CD4-positive, alpha-beta T cell treated with Interleukin-4 for 4 hours (primary cell): ENCODE results near the gene GALT.

Source experiments
- DNase-seq: peaks from one replicate; pipeline ENCODE4 v3.0.0-alpha.2; 2020

The GALT gene

DNA sequence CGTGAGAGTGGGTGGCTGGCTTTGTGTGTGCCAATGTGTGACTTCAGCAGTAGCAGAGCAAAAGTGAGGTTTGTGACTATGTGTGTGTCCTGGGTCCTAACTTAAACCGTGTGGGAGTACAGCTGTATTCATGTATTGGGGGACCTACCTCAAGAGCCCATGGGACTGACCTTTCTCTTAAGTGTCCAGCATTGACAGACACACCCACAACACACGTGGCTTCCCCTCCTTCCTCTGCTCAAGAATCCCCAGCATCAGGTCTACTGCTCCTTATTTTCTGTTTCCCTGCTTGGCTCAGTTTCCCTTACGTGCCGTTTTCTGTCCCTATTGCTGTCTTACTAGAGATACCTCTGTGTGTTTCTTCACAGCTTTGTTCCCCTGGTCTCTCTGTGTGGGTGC lies 6.1 kb downstream of the GALT start:
- no peak for DNase-seq

DNA sequence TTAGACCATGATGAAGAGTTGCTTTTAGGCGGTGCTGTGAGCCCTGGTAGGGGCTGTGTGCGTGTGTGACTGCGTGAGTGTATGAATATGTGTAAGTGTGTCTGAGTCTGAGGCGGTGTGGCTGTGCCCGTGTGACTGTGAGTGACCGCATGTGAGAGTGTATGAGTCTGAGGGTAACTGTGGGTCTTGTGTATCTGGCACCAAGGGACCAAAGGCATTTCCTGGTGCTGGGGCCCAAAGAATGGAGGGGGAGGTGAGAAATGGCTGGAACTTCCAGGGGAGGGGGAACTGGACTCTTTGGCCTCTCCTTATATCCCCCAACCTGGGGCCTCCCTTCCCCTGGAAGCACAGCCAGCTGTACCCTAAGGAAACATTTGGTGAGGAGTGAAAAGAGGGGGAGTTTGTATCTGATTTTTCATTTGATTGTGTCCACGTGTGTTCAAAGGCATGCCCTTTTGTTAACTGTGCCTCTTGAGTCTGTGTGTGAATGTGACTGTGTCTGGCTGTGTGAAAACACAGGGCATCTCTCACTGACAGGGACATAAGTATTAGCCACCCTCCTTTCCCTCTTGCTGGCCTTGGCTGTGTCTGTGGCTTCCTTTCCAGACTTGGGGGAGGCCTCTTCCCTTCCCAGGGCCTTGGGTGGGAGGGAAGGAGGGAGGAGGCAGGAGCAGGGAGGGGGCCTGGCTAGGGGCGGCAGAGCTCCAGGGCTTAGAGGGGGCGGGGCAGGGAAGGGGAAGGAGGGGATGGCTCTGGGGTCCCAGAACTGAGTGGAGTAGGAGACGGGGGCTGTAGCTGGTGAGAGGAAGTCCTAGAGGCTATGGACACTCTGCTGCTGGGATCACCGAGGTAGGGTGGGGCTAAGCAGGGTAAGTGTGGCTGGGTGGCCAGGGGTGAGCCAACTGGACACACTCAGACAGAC lies 6.9 kb downstream of the GALT start:
- no peak for DNase-seq

DNA sequence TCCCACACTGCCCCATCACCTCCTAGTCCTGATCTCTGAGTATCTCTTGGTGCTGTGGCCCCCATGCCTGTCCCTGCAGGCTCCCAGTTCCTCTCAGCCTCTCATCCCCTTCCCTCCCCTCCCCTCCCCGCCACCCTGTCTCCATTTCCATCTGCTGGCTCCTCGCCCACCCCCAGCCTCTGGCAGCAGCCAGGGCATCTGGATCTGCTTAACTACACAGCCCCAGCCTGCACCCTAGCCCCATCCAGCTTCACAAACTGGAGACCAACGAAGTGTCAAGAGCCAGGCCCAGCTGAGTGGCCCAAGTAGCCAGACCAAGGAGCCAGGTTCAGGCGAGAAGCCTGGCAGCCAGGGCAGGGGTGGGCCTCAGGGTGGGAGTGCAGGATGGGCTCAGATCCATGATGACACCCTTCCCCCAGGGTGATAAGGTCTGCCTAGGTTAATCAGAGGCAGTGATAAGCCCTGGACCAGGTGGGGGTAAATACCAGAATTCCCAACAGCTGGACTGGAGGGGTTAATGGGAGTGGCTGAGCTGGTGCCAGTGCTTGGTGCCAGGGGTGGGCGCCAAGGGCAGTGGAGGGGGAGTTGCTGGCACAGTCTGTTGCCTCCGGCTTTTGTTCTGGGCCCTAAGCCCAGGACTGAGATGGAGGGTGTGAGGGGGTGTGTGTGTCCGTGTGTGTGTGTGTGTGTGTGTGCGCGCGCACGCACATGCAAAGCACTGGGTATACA lies 8.0 kb downstream of the GALT start:
- DNase-seq, result no peak

DNA sequence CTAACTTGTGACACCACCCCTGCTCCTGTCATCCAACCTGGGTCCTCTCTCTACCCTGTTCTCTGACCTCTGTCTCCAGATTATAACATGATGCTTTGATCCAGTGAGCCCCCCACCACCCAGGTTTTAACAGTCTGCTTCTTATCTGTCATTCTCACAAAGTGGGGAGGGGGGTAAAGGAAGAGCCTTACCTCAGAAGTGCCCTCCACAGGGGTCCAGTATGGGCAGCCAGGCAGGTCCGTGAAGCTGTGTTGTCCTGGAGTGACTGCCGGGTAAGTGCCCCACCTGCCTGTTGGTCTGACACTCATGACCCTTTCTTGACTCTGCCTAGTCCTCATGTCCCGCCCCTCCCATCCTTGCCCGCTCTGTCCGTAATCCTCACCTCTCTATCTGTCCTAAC lies 8.9 kb downstream of the GALT start:
- no peak for DNase-seq

DNA sequence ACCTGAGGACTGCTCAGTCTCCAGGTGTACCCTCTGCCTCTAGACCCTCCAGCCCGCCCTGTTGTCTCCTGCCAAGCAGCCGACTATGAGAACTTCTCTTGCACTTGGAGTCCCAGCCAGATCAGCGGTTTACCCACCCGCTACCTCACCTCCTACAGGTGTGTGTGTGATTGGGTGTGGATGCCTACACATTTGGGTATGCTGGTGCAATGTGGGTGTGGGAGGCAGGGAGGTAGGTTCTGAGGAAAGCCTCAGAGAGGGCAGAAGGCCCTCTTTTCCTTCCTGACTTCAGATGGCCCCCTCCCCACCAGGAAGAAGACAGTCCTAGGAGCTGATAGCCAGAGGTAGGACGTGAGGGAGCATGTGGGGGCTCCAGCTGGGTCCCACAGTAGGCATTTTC lies 10.5 kb downstream of the GALT start:
- DNase-seq, result no peak

DNA sequence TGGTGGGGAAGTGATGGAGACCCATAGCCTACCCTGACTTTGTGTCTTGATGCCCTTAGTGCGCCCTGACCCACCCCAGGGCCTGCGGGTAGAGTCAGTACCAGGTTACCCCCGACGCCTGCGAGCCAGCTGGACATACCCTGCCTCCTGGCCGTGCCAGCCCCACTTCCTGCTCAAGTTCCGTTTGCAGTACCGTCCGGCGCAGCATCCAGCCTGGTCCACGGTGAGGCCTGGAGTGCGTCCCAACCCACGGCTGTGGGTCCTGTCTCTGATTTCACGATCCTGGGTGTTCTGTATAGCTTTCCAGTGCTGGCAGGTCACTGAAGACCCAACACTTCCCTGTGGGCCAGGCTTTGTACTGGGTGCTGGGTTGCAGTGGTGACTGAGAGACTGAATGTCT lies 12.0 kb downstream of the GALT start:
- DNase-seq, result no peak

DNA sequence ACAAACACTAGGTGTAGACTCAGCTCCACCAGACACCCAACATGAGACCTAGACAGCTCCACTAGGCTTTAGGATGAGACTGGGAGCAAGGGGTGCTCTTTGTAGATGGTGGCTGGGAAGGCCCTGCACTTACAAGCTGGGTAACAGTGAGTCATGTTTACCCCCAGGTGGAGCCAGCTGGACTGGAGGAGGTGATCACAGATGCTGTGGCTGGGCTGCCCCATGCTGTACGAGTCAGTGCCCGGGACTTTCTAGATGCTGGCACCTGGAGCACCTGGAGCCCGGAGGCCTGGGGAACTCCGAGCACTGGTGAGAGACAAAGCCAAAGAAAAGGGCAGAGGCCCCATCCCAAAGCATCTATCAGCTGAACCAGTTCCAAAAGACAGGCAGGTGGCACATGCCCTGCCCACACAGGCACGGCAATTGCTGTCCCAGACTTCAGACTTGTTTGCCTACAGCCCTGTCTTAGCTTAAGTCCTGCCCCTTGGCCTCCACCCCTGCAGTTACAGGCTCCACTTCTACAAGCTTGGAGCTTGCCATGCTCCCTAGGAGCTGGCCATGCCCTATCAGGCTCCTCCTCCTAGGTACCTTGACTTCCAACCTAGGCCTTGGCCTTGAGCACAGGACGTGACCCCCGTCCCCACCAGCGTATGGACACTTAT lies 13.2 kb downstream of the GALT start:
- DNase-seq, result peak; percentile 24

DNA sequence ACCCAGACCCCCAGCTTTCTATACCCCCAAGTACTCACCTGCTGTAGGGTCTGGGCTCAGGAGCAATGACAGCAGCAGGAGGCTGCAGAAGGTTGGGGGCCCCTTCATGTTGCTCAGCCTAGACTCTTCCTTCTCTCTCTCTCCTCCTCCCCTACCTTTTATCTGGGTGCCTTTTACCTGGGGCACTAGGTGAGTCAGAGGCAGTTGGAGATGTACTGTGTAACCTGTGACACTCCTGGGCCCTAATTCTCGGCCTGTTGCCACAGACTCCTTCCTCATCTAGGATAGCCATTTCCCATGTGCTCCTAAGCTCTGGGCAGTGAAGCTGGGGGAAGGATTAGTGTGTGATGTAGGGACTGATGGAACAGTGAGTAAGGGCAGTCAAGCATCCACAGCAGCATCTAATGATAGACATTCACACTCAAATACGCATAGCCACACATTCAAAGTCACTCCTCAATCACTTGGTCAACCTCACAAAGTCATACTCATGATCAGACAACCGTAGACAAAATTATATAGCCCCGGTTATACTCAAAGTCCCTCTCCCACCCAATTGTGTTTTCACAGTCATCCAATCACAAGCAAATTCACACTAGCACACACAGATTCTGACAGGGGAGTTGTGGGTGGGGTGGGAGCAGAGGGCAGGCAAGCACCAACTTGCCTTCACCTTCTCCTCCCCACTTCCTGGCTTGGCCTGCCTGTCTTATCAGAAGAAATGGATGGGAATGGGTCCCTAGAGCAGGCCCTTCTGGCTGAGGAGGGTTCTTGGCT lies 16.2 kb downstream of the GALT start, which contains the start of gene CCL27:
Gene CCL27, minus strand, starts transcription at position 132 of the 777 bp plus-strand sequence. Its CDS starts 24 bp downstream, at position 108.
- DNase-seq, result peak; percentile 74

DNA sequence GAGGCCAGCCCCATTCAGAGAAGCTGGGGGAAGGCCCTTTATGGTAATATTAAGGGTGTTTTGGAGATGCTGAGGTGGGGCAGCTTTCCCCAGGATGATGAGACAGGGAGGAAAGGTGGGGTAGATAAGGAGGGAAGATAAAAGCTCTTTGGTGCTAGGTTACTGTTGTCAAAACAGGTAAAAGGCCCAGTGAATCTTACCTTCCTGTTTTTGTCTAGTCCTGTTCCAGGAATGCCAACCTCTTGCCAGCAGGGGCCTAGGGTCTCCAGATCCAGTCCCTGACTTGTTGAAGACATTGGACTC lies 16.8 kb downstream of the GALT start:
- peak; percentile 92 for DNase-seq

DNA sequence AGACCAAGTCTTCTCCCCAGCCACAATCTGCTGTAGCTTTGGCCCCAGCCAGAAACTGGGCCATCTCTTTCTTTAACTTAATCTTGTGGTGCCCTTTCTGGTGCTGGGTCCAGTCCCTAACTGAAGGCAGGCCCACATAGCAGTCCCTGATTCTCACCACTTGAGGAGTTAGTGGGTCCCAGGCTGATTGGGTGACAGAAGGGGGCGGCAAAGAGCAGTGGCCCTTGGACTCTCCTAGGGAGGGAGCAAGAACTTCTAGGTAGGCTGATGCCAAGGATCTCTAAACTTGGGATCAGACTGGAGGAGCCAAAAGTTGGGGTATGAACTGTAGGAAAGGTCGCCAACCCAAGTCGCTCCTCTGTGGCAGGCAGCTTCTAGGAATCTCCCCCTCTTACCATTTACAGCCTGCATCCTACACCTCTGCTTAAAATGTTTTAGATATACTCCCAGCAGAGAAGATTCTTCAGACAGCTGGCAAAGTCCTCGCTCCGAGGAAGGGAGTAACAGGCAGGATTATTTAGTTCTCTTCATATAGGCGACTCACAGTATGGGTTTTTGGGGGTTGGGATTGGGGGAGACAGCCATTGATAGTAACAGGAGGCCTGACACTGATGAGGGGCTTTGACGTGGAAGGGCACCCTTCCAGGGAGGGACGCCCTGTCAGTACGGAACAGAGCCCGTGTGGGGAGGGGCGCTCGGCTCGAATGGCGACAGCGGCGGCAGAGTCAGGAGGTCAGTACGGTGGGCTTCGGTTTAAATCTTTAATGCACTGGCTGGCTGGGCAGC lies 18.0 kb downstream of the GALT start:
- DNase-seq, result peak; percentile 85

DNA sequence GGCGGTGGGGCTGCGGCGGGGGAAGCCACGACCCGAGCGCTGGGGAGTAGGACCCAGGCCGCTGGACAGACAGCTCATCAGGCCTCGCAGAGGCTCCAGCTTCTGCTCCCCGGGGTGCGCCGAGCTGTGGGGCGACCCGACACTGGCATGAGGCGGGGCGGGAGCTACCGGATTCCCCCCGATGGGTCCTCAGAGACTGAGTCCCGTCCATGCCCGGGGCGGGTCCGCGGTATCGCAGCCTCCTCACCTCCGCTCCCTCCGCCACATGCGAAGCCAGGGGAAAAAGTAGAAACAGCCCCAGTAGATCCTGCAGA lies 18.5 kb downstream of the GALT start:
- no peak for DNase-seq

DNA sequence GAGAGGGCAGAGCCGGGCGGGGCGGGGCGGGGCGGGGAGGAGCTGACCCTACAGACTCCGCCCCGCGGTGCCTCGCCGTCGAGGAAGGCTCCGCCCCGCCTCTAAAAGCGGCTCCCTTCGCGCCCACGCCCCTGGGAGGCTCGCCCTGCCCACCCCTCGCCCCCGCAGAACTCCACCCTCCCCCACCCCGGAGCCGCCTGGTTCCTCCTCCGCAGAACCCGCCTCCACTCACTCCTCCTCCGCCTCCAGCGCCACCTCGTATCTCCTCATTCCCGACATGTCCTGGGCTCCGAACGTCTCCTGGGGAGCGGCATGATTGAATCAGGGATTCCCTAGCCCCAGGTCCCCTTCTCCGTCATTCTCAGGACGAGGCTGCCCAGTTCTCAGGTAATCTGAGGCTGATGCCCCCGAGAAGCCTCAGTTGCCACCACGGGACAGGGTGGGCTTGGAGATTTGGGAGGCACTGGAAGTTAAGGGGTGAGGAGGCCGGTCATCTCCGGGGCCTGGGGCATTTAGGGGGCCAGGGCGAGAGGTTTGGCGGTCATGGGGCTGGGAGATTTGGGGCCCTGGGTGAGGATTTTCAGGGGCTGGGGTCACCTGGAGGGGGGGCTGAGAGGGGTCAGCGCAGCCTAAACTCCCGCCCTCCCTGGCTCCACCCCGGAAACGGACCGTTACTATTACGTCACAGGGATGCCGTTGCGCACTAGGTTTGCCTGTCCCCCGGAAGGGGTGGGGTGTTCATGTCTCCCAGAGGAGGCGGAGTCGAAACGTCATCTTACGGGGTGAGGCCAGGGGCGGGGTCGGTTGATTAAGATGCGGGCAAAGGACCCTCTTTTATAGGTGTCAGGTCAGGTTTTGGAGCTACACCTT lies 19.1 kb downstream of the GALT start:
- peak; percentile 90 for DNase-seq

DNA sequence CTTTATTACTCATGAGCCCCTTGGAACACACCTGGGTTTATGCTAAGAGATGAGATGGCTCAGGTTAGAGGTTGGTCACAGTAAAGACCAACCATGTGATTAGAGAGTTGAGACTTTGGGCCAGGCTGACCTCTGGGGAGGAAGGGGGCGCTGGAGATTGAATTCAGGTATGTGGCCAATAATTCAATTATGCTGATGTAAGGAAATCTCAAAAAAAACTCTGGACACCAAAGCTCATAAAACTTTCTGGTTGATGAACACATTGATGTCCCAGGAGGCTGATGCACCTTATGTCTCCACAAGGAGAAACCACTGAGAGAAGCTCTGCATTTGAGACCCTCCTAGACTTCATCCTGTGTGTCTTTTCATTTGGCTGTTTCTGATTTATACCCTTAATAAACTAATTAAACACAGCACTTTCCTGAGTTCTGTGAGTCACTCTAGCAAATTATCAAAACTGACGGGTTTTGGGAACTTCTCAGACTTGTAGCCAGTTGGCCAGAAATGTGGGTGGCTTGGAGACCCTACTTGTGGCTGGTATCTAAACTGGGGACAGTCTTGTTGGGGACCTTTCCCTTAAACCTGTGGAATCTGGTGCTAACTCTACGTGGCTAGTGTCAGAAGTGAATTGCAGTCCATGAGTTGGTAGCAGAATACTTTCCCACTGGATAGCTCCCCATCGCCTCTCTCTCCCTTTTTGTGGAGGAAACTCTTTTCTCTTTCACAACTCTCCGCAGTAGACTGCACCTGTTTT lies 23.5 kb downstream of the GALT start:
- no peak for DNase-seq

DNA sequence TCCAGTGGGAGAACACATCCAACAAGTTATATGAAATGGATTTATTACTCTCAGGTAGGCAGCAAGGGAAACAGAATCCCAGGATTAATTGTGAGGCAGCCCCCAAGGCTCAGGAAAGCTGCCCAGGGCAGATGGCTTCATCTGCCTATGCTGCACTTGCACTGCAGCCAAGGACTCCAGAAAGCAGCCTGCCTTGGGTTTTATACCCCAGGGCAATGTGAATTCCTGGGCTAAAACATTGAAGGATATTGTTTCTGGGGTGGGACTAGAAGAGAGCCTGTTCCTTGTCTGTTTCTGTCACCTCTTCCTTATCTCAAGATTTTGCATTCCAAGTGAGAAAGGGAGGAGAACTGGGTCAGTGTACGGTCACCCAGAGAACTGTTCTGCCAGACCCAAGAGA lies 24.8 kb downstream of the GALT start:
- DNase-seq, result no peak

DNA sequence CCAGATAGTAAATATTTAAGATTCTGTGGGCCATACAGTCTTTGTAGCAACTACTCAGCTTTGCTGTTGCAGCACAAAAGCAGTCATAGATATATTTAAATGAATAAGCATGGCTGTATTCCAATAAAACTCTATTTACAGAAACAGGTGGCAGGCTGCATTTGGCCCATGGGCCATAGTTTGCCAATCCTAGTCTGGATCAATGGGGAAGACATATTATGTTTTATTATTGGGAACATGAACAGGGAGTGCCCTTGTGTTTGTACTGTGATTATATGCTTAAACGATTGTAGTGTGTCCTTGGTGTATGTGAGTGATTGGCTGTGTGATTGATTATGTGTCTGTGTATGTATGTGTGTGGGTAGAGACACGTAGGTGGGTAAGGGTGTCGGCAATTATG lies 28.0 kb downstream of the GALT start:
- no peak for DNase-seq

DNA sequence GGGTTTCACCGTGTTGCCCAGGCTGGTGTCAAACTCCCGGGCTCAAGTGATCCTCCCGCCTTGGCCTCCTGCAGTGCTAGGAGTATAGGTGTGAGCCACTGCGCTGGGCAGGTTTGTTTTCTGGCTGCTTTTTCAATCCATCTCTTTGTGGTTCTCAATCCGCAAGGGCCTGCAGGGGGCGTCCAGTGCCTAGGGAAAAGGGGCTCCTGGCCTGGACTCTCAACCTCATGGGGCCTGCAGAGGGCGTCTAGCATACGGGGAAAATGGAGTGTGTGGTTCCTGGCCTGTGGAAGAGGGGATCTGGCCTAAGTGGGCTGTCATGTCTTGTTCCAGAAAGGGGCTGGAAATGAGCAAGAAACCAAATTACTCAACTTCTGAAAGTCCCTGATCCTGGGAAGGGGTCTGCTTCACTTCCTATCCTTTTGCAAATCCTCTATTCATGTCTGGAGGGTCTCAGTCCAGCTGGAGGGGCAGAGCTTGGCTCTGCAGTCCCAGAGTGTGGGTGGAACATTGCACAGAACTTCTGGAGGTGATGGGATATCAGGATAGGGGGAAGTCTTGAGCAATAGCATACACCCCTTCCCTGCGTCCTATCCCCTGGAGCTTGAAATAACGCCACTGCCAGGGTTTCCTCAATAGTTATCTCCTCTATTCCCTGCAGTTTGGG lies 28.7 kb downstream of the GALT start:
- DNase-seq, result peak; percentile 56

DNA sequence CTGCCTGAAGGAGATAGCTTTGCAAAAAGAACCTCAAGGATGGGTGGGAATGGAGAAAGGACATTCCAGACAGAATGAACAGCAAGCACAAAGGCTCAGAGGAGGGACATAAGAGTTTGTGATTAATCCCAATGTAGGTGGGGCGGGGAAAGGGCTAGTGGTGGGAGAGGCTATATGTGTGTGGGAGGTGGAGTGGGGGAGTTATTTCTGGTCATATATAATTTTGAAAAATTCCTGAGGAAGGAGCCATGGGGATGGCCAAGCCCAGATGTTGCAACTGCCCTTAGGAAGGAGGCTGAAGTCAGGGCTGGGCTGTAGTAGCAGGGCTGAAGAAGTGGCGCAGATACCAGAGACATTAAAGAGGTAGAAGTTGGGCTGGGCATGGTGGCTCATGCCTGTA lies 29.4 kb downstream of the GALT start:
- DNase-seq, result no peak

DNA sequence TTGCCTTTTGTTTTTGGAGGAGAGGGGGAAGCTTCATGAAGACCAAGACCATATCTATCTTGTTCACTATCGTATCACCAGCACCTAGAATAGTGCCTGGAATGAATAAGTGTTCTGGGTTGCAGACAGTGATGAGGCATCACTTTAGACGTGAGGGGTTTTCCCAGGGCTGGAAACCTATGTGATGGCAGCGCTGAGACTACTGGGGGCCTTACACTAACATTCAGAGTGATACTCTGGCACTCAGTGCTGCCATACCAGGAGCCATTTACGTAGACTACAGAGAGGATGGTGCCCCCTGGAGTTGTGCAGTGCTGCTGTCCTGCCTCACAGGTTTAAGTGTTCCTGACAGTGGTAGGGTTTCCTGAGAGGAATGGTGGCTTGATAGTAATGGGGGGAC lies 37.7 kb downstream of the GALT start:
- no peak for DNase-seq

DNA sequence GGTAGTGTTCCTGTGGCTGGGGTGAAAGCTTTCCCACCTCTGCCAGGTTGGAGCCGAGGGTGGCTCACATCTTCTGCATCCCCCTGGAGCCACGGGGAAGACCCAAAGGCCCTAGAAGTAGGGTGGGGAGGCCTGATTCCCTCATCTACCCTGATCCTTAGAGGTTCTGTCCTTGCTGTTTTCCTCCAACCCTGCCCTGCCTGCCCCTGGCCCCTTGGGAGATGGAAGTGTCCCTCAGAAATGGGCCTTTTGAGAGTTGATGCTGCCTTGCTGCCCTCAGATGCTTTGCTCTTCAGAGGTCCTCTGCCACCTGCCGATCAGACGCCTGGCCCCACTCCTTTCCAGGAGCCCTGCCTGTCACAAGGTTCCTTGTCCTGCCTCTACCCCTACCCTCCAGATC lies 38.3 kb downstream of the GALT start:
- DNase-seq, result no peak

DNA sequence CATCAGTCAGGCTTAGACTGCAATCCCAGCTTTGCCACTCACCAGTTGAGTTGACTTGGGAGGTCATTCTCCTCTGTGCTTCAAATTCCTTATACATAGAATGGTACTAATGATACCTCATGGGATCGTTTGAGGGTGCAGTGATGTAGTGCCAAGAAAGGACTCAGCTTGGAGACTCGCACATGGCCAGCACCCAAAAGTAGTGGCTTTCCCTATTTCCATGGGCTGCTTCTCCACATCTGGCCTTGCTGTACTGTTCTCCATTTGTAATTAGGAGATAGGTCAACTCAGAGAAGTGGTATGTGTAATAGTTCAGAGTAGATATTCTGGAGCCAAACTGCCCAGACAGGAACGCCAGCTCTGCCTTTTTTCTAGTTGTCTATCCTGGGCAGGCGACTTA lies 39.1 kb downstream of the GALT start:
- DNase-seq, result no peak
